ENCODE data around the gene SMARCD2.

Gene SMARCD2

GRCh38 chr17:63830278-63830677 is 12.2 kb downstream of the SMARCD2 start:
- H3K27me3 ChIP-seq (ENCODE audit: insufficient read depth, low read depth, severe bottlenecking): no peaks in the 10 kb centered on the region
- no peak for TF ChIP-seq CTCF (IDR thresholded peaks at IDR 0.05; ENCODE audit: low read depth, low read length)
- H3K36me3 ChIP-seq: peaks cover 80% of the 10 kb centered on the region
- no peak for DNase-seq
- H3K27ac ChIP-seq: no peak overlapping the region
- H3K4me3 ChIP-seq (ENCODE audit: low read depth, low read length): no peak overlapping the region
- H3K9me3 ChIP-seq (ENCODE audit: severe bottlenecking): no peaks in the 10 kb centered on the region

GRCh38 chr17:63828936-63829335 is 13.5 kb downstream of the SMARCD2 start:
- Histone ChIP-seq H3K27ac (no peak overlapping the region), H3K9me3 (ENCODE audit: severe bottlenecking) (no peaks in the 10 kb centered on the region), H3K36me3 (peaks cover 80% of the 10 kb centered on the region), H3K4me3 (ENCODE audit: low read depth, low read length) (no peak overlapping the region), H3K27me3 (ENCODE audit: insufficient read depth, low read depth, severe bottlenecking) (no peaks in the 10 kb centered on the region)
- no peak for TF ChIP-seq CTCF (IDR thresholded peaks at IDR 0.05; ENCODE audit: low read depth, low read length)
- DNase-seq: no peak

- no peak for DNase-seq
- peaks cover 80% of the 10 kb centered on the region for H3K36me3 ChIP-seq
- TF ChIP-seq CTCF (IDR thresholded peaks at IDR 0.05; ENCODE audit: low read depth, low read length): no peak
- no peaks in the 10 kb centered on the region for H3K27me3 ChIP-seq (ENCODE audit: insufficient read depth, low read depth, severe bottlenecking)
- peak overlapping the region; percentile 71 for H3K4me3 ChIP-seq (ENCODE audit: low read depth, low read length)
- peak overlapping the region; percentile 98 for H3K27ac ChIP-seq
- H3K9me3 ChIP-seq (ENCODE audit: severe bottlenecking): no peaks in the 10 kb centered on the region
Measured at GRCh38 chr17:63827801-63828221, 14.7 kb downstream of the SMARCD2 start.

- no peaks in the 10 kb centered on the region for H3K9me3 ChIP-seq (ENCODE audit: severe bottlenecking)
- peaks cover 80% of the 10 kb centered on the region for H3K36me3 ChIP-seq
- peak; percentile 98 for DNase-seq
- TF ChIP-seq CTCF (IDR thresholded peaks at IDR 0.05; ENCODE audit: low read depth, low read length): peak; percentile 88
- peak within 1 kb of the TSS; percentile 71 for H3K4me3 ChIP-seq (ENCODE audit: low read depth, low read length)
- no peaks in the 10 kb centered on the region for H3K27me3 ChIP-seq (ENCODE audit: insufficient read depth, low read depth, severe bottlenecking)
- peak within 1 kb of the TSS; percentile 98 for H3K27ac ChIP-seq
Measured at GRCh38 chr17:63827002-63827800, 15.3 kb downstream of the SMARCD2 start, which contains the start of the genes FTSJ3 and PSMC5. Gene FTSJ3, minus strand, starts transcription at chr17:63827663. Its CDS starts 761 bp downstream, at chr17:63826902. Gene PSMC5, plus strand, starts transcription at chr17:63827431. Its CDS starts 60 bp downstream, at chr17:63827491.

GRCh38 chr17:63826468-63827001 is 15.9 kb downstream of the SMARCD2 start:
- no peak for TF ChIP-seq CTCF (IDR thresholded peaks at IDR 0.05; ENCODE audit: low read depth, low read length)
- DNase-seq: no peak
- Histone ChIP-seq H3K4me3 (ENCODE audit: low read depth, low read length) (peak overlapping the region; percentile 71), H3K36me3 (peaks cover 80% of the 10 kb centered on the region), H3K27me3 (ENCODE audit: insufficient read depth, low read depth, severe bottlenecking) (no peaks in the 10 kb centered on the region), H3K27ac (peak overlapping the region; percentile 98), H3K9me3 (ENCODE audit: severe bottlenecking) (no peaks in the 10 kb centered on the region)
